GM20431 (cell line): ENCODE data around the gene SMCHD1.
"Not testable (repeated sequence)": the region's sequence is repeated elsewhere in the genome, so short reads cannot be mapped to it uniquely, and the experiment has no call there.

Experiments
- in situ Hi-C: fragments of 300-500 bp; cut with MseI, MboI; formaldehyde crosslinking; loops from one replicate; pipeline ENCODE4 v1.15.0; 2020; ENCODE audit warnings: low sequenced_read_pairs; ENCODE audit not compliant: unreplicated experiment

Gene SMCHD1

DNA sequence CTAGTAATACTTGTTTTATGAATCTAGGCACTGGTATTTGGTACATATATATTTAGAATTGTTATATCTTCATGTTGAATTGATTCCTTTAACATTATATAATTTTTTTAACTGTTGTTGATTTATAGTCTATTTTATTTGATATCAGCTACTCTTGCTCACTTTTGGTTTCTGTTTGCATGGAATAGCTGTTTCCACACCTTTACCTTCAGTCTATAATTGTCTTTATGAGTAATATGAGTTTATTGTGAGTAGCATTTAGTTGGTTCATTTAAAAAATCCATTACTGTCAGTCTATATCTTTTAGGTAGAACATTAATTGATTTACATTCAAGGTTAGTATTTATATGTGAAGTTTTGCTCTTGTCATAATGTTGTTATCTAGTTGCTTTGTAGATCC lies 58.6 kb downstream of the SMCHD1 start:
- in situ Hi-C loops: no loop called here

DNA sequence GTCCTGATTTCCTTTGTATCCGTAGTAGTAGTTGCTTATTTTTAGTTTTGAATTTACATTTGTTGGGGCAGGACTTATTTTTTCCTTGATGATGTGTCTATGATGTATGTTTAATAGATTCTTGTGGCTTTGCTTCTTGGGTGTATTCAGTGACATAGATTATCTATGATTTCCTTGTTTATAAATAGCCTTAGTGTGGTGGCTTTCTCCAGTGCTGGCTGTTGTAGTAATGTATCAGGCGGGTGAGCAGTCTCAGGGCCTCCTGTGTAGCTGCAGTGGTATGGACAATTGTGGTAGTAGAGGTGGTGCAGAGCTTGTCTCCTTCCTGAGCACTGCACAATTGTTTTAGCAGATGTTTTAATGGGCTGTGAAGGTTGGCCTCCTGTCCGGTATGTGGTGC lies 60.5 kb downstream of the SMCHD1 start:
- in situ Hi-C loops: no loop called here

DNA sequence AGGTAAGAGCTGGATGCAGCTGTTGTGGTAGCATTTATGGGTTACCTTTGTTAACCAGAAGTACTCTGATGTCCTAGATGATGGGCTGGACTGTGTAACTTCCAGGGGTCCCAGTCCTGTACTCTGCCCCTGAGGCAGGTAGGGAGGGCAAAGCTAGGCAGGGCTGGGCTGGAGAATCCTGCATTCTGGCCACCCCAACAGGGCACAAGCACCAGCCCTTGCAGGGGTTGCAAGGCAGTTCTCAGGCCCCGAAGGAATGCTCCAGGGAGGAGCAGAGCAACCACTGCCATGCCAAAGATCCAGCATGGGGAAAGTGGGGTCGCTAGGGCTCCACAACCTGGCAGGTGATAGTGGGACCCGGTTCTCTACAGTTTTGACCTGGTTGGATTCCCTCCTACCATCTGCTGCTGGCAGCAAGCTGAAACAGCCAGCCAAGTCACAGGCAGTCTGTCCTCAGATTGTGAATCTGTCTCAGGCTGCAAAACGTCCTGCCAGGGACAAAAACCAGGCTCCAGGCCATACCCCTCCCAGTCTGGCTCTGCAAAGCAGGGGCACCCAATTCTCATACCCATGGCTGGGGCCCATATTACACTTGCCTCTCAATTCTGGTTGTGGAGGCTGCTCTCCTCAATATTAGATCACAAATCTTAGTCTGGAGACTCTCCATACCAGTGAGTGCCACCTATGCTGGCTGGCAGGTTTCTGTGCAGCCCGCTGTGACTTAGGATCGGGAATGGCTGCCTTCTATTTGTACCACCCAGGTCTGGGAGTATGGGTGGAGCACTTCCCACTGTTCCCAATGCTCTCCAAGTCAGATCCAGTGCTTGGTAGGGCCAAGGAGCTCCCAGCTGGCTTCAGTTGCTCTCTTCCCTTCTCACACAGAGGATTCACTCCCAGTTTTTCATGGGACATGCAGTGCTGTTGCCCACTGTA lies 61.1 kb downstream of the SMCHD1 start:
- in situ Hi-C loops: no loop called here

DNA sequence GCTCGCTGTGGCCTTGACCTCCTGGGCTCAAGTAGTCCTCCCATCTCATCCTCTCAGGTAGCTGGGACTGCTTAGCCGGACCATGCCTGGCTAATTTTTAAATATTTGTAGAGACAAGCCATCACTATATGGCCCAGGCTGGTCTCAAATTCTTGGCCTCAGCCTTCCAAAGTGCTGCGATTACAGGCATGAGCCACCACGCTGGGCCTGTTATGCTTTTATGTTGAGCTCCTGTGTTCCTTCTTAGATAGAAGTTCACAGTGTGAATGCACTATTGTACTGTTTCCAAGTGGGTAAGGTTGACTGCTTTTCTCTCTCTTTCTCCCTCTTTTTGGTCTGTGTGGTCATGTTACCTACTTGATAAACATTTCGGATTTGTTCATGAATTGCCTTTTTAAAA lies 61.9 kb downstream of the SMCHD1 start:
- in situ Hi-C loops: no loop called here

DNA sequence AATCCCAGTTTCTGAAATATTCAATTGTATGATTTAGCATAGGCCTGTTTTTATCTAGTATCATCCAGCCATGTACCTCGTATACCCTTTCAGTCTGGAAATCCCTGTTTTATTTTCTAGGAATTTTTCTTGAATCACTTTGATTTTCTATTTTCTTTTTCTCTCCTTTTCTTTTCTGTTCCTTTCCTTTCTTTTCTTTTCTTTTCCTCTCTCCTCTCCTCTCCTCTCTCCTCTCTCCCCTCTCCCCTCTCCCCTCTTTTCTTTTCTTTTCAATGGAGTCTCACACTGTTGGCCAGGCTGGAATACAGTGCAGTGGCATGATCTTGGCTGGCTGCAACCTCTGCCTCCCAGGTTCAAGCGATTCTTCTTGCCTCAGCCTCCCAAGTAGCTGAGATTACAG lies 63.5 kb downstream of the SMCHD1 start:
- in situ Hi-C loops: no loop called here

DNA sequence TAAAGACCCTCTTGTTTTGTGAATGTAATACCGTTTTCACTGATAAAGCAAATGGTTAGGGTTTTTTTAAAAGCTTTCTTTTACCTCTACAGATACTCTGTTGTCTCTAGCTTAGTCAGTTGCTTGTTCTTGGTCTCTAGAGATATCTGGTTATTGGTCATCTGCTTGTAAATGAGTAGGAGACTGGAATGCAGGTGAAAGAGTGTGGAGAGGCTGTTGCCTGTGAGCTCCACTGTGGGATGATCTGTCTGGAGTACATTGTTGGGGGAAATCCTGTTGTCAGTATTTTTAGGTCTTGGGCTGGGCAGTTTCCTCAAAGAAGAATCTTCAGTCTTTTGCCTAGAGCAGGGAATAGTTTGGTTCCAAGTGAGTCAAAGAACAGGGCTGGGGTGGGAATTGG lies 67.7 kb downstream of the SMCHD1 start:
- in situ Hi-C loops: no loop called here

DNA sequence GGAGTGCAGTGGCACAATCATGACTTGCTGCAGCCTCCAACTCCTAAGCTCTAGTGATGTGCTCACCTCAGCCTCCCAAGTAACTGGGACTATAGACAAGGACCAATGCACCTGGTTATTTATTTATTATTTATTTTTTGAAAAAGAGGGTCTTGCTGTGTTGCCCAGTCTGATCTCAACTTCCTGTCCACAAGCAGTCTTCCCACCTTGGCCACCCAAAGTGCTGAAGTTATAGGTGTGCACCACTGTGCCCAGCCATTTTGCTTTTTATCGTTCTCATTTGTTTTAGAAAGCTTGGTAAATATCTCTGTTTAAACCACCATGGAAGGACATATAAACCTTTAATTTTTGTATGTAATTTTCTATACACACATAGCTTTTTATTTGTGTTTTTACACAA lies 74.2 kb downstream of the SMCHD1 start:
- in situ Hi-C loops: no loop called here

DNA sequence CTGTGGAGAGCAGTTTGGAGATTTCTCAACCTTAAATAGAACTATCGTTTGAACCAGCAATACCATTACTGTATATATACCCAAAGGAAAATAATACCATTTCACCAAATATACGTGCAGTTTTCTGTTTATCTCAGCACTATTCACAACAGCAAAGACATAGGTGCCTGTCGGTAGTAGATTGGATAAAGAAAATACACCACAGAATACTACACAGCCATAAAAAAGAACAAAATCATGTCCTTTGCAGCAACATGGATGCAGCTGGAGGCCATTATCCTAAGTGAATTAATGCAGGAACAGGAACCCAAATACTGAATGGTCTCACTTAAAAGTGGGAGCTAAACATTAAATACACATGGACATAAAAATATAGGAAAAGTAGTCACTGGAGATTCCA lies 81.3 kb downstream of the SMCHD1 start:
- in situ Hi-C loops: no loop called here

DNA sequence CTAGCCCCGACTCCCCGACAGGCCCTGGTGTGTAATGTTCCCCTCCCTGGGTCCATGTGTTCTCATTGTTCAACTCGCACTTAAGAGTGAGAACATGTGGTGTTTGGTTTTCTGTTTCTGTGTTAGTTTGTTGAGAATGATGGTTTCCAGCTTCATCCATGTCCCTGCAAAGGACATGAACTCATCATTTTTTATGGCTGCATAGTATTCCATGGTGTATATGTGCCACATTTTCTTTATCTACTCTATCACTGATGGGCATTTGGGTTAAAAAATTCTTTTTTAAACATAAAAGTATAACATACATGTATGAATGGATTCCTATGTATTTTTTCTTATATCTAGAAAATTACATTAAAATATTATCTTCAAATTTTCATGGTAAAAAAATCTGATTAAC lies 84.6 kb downstream of the SMCHD1 start:
- in situ Hi-C loops: not testable (repeated sequence)

DNA sequence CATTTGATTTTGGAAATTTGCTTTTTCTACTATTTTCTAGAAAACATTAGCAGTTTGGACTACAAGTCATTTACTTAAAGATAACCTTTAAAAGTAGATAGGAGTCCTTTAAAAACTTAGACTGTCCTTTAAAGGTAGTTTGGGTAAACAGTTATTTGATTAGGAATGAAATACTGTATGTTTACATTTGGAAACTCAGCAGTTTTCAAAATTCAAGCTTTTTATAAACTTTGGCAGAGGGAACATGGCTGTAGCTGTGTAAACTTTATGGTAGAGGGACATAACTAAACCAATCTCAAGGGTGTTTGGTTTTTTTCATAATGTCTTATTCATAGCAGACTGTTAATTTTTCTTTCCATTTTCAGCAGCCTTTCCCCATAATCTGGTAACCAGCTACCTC lies 90.7 kb downstream of the SMCHD1 start:
- in situ Hi-C loops: no loop called here

DNA sequence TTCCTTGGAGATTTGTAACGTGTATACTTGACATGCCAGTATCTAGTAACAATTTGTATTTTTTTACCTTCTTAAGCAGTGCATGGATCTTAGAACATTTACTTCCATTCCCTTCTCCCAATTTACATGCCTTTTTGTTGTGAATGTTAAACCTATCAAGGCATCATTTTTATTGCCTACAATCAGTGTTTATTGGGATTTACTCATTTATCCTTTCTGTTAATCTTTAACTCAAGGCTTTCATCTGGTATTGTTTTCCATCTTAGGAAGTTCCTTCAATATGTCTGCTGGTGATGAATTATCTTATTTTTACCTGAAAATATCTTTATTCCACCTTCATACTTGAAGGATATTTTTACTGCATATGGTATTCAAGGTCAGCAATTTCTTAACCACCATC lies 102.8 kb downstream of the SMCHD1 start:
- in situ Hi-C loops: no loop called here

DNA sequence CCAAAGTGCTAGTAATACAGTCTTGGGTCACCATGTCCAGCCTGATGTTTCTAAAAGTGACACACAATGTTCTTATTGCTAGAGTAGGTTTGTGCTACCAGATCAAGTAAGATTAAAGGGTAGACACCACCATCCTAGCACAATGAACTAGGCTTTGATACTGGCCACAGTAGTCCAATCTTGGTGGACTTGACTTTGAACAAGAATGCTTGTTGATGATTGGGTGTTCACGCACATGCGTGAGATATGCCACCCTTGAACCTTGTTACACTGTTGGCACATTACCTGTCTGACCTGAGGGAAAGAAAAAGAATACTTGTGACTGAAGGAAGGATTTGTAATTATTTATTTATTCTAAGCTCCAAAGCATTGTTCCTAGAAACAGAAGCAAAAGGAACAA lies 119.1 kb downstream of the SMCHD1 start:
- in situ Hi-C loops: no loop called here

DNA sequence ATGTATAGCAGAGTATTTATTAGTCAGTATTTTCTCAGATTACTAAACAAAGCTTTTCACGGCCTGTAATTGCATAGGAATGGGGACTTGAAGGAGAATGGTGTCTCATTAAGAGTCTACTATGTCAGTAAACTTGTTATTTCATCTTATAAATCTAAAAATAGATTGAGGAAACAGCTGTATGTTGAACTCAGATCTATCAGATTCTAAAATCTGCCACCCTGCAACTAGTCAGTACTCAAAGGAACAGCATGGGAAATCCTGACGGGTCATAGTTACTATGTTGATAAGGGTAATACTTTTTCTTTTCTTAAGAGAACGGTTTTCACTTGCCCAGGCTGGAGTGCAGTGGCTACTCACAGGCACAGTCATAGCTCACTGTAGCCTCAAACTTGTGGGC lies 121.1 kb downstream of the SMCHD1 start:
- in situ Hi-C loops: no loop called here

DNA sequence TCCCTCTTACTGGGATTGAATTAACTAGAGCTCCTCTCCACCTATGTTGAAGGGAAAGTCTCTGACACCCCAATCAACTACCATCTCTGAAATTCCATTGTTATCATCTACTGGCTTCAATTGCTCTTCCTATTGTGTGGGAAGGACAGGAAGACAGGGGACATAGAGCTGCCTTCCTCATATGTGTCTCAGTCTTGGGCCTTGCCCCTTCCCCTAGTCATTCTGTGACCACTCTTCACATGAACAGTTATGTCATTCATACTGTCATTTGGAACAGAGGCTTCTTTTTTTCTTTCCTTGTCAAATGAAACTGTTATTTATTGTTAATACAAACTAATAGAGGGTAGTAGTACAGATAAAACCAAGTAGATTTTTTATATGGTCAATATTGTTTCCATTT lies 121.7 kb downstream of the SMCHD1 start:
- in situ Hi-C loops: no loop called here

DNA sequence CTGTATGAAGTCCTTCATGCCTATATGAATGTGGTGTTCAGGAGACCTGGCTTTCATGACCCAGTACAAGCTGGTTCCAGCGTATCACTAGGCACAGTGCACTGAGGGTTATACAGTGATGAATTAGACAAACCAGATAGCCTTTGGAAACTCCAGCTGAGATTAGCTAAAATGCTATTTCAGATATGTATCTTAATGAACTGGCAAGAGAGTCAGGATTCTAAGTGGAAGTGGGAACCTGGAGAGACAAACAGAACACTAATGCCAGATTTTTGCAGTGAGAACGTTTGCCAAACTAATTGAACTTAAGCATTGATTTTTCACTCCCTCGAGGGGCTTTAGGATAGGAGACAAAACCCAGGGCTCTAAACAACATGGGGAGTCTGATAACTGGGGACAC lies 125.2 kb downstream of the SMCHD1 start:
- in situ Hi-C loops: no loop called here

DNA sequence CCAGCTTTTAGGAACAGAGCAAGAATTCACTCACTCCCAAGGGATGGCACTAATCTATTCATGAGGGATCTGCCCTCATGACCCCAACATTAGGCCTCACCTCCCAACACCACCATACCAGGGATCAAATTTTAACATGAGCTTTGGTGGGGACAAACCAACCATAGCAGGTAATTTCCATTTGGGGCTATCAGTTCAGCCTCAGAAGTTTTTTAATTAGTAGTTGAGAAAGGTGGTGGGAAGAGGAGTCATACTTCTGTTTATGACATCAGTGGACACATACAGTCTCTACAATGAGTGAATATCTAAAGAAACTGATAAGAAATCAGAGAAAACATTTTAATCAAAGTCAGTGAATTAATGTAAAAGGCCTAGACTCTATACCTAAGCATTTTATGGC lies 131.7 kb downstream of the SMCHD1 start:
- in situ Hi-C loops: no loop called here

DNA sequence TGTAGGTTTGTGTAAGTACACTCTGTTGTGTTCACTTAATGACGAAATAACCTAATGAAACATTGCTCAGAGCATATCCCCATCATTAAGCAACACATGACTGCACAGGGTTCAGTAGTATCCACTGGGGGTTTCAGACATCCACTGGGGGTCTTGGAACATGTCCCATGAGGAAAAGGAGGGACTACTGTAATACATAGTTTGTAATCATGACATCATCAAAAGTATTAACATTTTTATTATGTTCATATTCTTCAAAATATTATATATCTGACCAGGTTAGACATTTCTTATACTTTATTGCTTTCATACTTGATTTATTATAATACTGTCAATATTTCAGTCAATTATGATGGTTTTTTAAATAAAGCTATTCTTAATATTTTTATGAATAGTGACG lies 136.9 kb downstream of the SMCHD1 start:
- in situ Hi-C loops: no loop called here

DNA sequence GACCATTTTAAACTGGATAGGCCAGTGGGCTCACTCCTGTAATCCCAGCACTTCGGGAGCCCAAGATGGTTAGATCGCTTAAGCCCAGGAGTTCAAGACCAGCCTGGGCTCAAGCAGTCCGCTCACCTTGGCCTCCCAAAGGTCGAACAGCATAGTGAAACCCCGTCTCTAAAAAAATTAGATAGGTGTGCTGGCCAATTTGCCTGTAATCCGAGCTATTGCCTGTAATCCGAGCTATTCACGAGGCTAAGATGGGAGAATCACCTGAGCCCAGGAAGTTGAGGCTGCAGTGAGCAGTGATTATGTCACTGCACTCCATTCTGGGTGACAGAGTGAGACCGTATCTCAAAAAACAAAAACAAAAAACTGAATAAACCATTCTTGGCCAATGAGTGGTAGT lies 138.6 kb downstream of the SMCHD1 start:
- in situ Hi-C loops: no loop called here

DNA sequence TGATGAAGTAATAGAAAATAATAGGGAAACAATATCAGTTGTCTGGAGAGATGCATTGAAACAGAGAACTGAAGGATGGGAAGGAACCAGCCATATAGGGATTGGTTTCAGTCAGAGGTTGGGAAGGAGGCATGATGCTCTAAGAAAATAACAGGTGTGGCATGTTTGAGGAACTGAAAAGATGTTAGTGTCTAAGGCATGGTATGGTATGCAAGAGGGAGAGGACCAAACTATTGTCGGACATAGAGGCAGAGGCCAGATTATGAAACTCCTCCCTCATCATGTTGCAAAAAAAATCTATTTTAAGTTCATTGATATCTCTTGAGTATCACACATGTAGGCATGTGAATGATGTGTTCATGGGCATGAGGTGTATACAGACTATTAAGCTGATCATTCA lies 142.4 kb downstream of the SMCHD1 start:
- in situ Hi-C loops: no loop called here

DNA sequence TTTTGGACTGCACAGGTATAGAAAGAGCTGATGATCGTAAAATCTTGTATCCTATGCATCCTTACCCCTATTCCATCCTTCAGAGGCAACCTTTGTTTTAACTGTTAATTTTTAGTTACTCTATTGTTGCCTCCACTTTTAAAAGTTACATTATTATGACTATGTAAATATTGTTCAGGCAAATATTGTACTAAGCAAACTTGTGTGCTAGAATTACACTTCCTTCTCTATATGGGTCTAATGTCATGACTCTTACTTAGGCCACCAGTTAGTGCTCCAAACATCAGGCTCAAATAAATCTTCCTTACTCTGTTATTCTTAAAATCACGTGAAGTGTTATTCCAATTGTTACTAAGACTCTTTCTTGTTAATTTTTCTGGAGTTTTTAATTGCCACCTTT lies 143.8 kb downstream of the SMCHD1 start:
- in situ Hi-C loops: no loop called here

DNA sequence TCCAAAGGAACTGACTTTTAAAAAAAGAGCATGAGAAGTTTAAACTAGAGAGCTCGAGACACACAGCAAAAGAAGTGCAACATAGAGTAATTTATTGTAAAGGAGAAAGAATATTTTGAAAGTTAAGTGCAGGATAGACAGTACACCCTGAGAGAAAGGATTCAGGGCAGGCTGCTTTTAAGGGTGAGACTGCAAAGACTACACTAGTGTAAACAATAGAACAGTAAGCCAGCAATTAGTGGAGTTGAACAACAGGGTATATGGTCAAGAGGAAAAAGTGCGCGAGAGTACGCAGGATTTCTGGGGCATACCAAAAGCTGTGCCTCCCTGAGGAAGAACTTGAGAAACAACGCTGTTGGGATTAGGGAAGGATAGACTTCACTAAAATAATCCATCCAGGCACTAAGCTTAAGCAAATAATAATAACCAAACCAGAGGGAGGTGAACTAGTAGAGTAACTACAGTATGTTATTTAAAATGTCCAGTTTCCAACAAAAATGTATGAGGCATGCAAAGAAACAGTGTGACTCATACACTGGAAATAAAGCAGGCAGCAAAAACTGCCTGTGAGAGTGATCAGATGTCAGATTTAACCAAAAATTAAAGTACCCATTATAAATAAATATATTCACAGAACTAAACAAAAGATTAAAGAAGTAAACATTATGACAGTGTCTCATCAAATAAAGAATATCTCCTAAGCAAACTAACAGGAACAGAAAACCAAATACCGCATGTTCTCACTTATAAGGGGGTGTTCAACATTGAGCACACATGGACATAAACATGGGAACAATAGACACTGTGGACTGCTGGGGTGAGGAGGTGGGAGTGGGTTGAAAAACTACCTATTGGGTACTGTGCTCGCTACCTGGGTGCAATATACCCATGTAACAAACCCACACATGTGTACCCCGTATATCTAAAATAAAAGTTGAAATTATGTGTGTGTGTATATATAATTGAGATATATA lies 150.7 kb downstream of the SMCHD1 start:
- in situ Hi-C loops: no loop called here
